Measurements from ENCODE around the gene PTPRCAP.
A peak's percentile ranks its signal among the peaks of the same experiment; 100 is the strongest.

The PTPRCAP gene

GRCh38 chr11:67445515-67445914, 8.0 kb upstream of the PTPRCAP start:
- intact Hi-C loops (cut with DNase I), result loop anchor here (10.0 kb wide), 1 partner anchor 59 kb away; the partner anchor contains the start of genes CDK2AP2 and PITPNM1
- DNase-seq, result no peak

DNA sequence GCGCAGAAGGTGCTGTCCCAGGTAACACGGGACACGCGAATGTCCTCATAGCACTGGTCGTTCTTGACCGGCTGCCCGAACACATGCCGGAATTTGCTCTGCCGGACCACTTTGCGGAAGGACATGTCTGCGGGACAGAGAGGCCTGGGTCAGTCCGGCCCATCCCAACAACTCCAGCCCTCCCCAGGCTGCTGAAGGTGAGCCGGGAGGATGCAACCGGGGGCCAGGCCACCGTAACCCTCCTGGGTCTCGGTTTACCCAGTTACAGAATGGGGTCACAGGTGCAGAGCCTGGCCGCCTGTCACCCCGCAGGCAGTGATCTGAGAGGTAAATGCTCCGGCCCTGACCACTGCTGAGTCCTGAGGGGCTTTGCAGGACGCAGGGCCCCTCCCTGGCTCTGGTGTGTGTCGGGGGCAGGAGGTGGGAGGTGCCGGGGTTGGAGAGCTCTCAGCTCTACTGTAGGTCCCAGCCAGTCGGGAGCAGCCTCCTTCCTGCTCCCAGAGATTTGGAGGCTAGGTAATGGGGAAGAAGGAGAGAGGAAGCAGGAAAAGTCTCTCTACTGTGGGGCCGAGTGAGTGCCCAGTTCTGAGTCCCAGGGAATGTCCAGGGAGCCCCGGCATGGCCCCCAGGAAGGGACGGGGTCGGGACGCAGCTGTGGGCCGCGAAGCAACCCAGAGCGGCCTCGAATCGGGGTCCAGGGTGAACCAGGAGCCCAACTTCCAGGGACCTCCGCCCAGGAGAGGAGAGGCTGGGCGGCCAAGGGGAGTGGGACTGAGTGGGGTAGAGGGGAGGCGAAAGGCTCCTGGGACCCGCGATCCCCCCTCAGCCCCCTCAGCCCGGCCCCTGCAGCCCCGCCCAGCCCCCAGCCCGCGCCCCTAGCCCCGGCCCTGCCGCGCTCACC, 5.3 kb upstream of the PTPRCAP start:
- peak in 2 of 10 donors; percentile 65 to 82 for DNase-seq
- intact Hi-C loops (cut with DNase I), result loop anchor here (10.0 kb wide), 1 partner anchor 62 kb away; the partner anchor contains the start of genes CDK2AP2 and PITPNM1

- DNase-seq, result peak in 1 of 10 donors; percentile 80
- intact Hi-C loops (cut with DNase I), result loop anchor here (10.0 kb wide), 1 partner anchor 63 kb away; the partner anchor contains the start of genes CDK2AP2 and PITPNM1
Observed at GRCh38 chr11:67441731-67442351, 4.4 kb upstream of the PTPRCAP start.

DNA sequence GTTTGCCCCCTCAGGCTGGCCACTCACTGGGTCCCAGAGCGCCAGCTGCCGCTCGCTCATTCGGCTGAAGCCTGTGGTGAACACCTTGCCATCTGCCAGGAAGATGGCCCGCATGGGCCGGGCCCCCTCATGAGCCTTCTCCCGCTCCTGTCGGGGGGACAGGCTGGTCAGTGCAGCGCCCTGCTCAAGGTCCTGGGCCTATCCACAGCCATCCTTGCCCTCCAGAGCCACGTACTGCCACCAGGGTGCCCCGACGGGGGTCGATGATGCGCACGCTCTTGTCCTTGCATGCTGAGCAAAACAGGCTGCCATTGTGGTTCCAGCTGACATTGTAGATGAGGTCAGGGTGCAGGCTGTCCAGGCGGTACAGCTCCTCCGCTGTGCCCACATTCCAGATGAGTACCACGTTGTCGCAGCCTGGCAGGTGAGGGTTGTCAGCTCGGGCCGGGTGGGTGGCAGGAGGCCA, 3.6 kb upstream of the PTPRCAP start:
- peak in 1 of 10 donors; percentile 84 for DNase-seq
- intact Hi-C loops (cut with DNase I), result loop anchor here (10.0 kb wide), 1 partner anchor 64 kb away; the partner anchor contains the start of genes CDK2AP2 and PITPNM1

DNA sequence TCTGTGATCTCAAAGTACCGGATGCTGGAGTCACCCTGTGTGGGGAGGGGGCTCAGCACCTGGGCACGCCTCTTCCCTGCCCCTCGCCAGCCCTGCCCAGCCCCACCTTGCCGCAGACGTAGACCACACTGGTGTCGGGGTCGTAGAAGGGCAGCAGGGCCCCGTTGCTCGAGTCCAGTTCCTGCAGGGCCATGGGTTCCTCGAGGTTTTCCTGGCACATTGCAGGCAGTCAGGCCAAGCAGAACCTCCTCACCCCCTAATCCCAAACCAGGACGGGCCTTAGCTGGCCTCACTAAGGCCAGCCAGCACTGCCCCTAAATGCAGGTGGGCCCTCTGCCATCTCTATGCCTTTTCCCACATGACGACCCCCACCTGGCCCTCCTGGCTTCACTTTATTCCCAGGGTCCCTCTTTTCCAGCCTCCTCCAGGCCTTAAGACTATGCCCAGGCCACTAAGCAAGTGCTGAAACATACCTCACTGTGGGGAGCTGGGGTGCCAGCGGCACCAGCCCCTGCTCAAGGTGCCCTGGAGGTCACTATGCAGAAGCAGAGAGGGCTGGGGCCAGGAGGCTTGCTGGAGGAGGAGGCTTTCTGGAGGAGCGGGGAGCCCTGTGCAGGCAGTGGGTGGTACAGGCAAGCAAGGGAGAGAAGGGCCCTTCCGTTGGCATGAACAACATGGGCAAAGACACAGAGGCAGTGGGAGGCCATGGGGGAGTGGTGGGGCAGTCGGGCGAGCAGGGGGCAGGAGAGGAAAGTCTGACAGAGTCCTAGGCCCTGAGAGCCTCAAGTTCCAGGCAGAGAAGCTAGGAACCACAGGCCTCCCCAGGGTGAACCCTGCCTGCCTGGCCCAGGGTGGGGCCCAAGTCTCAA, 3.0 kb upstream of the PTPRCAP start:
- DNase-seq, result peak in 1 of 10 donors; percentile 78
- intact Hi-C loops (cut with DNase I), result loop anchor here (10.0 kb wide), 1 partner anchor 64 kb away; the partner anchor contains the start of genes CDK2AP2 and PITPNM1

DNA sequence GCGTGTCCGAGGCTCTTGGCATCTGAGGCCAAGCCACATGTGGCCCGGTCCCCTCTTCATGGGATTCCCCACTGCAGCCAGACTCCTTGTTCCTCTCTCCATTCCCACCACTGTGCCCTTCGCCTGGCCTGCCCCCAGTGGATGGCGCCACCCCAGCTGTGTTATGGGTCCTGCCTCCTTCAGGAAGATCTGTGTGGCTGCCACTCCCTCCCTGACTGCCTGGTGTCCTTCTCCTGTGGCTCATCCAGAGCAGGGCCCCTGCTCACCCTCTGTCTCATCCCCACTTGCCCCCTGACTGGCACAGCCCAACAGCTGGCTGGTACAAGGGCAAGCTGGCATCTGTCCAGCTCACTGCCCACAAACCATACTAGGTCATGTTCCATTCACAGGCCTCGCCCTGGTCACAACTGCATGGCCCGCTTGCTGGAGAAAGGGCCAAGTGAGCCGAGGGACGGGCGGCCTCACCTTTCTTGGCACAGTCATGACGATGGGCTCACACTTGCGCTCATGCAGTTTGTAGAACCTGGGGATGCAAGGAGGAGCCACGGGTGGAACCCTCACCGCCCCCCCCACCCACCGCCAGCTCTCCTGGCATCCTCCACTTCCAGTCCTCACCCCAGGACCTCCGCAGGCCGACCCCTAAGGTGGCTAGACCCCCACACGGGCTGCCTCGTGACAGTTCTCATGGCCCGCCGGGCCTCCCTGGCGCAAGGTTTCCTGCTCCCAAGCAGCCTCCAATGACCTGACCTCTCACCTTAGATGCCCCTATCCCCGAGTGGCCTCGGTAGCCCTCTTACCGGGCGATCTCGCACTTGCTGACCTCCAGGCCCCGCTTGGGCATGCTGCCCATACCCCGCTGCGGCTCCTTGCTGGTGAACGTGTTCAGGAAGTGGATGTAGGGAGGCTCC, 2.1 kb upstream of the PTPRCAP start:
- DNase-seq, result peak in 1 of 10 donors; percentile 87
- intact Hi-C loops (cut with DNase I), result loop anchor here (10.0 kb wide), 1 partner anchor 65 kb away; the partner anchor contains the start of genes CDK2AP2 and PITPNM1

GRCh38 chr11:67438158-67438902, 848 bp upstream of the PTPRCAP start:
- peak in 1 of 10 donors; percentile 85 for DNase-seq
- intact Hi-C loops (cut with DNase I), result no loop called here

- no peak for DNase-seq
- intact Hi-C loops (cut with DNase I), result no loop called here
Observed at GRCh38 chr11:67437809-67438157, 301 bp upstream of the PTPRCAP start.

- DNase-seq, result no peak
- intact Hi-C loops (cut with DNase I), result no loop called here
Observed at GRCh38 chr11:67436459-67437081, 912 bp downstream of the PTPRCAP start.

GRCh38 chr11:67435727-67436458, 1.6 kb downstream of the PTPRCAP start:
- intact Hi-C loops (cut with DNase I), result no loop called here
- DNase-seq, result no peak

DNA sequence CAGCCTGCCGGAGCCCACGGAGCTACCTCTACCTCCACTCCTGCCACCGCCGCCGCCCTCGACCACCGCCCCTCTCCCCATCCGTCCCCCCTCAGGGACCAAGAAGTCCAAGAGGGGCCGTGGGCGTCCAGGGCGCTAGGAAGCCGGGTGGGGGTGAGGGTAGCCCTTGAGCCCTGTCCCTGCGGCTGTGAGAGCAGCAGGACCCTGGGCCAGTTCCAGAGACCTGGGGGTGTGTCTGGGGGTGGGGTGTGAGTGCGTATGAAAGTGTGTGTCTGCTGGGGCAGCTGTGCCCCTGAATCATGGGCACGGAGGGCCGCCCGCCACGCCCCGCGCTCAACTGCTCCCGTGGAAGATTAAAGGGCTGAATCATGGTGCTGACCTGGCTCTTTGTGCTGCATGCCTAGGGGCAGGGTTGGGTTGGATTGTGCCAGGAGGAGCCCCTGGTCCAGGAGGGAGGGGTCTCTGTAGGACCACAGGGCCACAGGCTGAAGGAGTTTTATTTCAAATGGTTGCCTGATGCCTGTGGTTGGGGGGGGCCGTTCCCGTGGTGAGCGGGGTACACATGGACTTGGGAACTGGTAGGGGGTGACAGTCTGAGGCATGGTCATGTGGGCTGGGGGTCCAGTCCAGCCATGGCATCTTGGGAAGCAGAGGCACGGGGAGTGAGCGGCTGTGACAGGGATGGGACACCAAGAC, 2.3 kb downstream of the PTPRCAP start:
- DNase-seq, result no peak
- intact Hi-C loops (cut with DNase I), result no loop called here

DNA sequence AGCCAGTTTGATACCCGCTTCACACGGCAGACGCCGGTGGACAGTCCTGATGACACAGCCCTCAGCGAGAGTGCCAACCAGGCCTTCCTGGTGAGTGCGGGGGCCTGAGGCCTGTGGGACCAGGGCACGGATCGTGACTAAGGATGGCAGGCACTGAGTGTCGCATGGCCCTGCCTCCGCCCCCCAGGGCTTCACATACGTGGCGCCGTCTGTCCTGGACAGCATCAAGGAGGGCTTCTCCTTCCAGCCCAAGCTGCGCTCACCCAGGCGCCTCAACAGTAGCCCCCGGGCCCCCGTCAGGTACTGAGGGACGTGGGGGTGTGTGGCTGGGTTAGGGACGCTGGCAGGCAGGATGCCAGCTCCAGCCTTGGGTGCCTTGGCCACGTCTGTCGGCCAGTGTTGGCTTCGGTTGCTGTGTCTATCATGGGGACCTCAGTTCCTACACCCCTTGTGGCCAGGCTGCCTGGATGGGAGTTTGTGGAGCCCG, 3.0 kb downstream of the PTPRCAP start:
- intact Hi-C loops (cut with DNase I), result loop anchor here (5.0 kb wide), 1 partner anchor 38 kb away; no protein-coding TSS in a partner anchor
- no peak for DNase-seq

- no peak for DNase-seq
- intact Hi-C loops (cut with DNase I), result loop anchor here (5.0 kb wide), 1 partner anchor 39 kb away; no protein-coding TSS in a partner anchor
Observed at GRCh38 chr11:67433536-67434394, 3.7 kb downstream of the PTPRCAP start.

- intact Hi-C loops (cut with DNase I), result loop anchor here (5.0 kb wide), 1 partner anchor 39 kb away; no protein-coding TSS in a partner anchor
- peak in 1 of 10 donors; percentile 80 for DNase-seq
Observed at GRCh38 chr11:67432655-67433349, 4.7 kb downstream of the PTPRCAP start.
